ENCODE measurements around the gene TUBB6.

TUBB6 gene

DNA sequence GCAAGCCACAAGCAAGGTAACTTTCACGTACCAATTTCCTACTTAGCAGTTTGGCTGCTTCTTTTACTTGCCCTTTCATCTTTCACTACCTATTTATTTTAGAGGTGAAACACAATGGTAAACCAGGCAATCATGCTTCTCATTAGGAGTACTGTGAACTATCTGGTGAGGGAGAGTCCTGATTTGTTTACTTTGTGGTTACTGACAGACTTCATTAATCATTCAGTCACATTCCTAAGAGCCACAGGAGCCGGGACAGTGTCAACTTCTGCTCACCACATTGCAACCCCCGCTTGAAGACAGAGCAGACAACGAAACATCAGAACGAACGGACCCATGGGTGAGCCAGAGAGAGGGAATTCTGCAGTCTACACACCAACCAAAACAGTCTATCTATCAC is 28.8 kb downstream of the TUBB6 start:
- H3K27me3 ChIP-seq (ENCODE audit: insufficient read depth, poor library complexity, severe bottlenecking), result no peaks in the 10 kb centered on the region
- H3K27ac ChIP-seq (replicated peaks), result no peak overlapping the region
- TF ChIP-seq SPI1 (IDR thresholded peaks at IDR 0.05; ENCODE audit: borderline replicate concordance, low read depth) (no peak), GABPA (IDR thresholded peaks at IDR 0.05; ENCODE audit: low read depth) (no peak)
- TF ChIP-seq, protein P1, sequence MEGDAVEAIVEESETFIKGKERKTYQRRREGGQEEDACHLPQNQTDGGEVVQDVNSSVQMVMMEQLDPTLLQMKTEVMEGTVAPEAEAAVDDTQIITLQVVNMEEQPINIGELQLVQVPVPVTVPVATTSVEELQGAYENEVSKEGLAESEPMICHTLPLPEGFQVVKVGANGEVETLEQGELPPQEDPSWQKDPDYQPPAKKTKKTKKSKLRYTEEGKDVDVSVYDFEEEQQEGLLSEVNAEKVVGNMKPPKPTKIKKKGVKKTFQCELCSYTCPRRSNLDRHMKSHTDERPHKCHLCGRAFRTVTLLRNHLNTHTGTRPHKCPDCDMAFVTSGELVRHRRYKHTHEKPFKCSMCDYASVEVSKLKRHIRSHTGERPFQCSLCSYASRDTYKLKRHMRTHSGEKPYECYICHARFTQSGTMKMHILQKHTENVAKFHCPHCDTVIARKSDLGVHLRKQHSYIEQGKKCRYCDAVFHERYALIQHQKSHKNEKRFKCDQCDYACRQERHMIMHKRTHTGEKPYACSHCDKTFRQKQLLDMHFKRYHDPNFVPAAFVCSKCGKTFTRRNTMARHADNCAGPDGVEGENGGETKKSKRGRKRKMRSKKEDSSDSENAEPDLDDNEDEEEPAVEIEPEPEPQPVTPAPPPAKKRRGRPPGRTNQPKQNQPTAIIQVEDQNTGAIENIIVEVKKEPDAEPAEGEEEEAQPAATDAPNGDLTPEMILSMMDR (IDR thresholded peaks at IDR 0.05; ENCODE audit: insufficient read depth, low read length), result no peak
- DNase-seq (ENCODE audit: low read depth in 1 of 2, low spot score in 1 of 2), result no peak
- no peak overlapping the region for H3K4me3 ChIP-seq (replicated peaks; ENCODE audit: insufficient read depth, low read length)

DNA sequence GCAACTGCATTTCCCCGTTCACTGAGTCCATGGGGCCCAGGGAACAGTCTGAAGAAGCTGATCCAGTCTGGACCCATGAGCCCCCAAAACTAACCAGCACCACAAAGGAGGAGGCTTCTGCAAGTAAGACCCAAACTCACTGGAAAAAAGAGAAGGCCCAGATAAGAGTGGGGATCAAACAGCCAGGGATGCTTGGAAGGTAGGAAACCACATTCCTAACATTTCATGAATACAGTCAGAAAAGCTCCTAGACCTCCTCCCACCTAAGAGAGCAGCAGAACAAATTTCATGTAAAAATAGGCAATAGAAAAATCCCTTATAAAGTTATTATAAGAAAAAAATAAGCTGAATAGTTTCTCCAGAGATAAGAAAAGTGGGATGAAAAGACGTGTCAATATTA is 30.3 kb downstream of the TUBB6 start:
- DNase-seq (ENCODE audit: low read depth in 1 of 2, low spot score in 1 of 2), result no peak
- Histone ChIP-seq H3K4me3 (replicated peaks; ENCODE audit: insufficient read depth, low read length) (no peak overlapping the region), H3K27ac (replicated peaks) (no peak overlapping the region), H3K27me3 (ENCODE audit: insufficient read depth, poor library complexity, severe bottlenecking) (no peaks in the 10 kb centered on the region)
- TF ChIP-seq SPI1 (IDR thresholded peaks at IDR 0.05; ENCODE audit: borderline replicate concordance, low read depth) (no peak), POLR2AphosphoS5 (IDR thresholded peaks at IDR 0.05; ENCODE audit: low read depth) (no peak), GABPA (IDR thresholded peaks at IDR 0.05; ENCODE audit: low read depth) (no peak)
- TF ChIP-seq, protein P1 (IDR thresholded peaks at IDR 0.05; ENCODE audit: insufficient read depth, low read length), result no peak
- TF ChIP-seq, protein P2, sequence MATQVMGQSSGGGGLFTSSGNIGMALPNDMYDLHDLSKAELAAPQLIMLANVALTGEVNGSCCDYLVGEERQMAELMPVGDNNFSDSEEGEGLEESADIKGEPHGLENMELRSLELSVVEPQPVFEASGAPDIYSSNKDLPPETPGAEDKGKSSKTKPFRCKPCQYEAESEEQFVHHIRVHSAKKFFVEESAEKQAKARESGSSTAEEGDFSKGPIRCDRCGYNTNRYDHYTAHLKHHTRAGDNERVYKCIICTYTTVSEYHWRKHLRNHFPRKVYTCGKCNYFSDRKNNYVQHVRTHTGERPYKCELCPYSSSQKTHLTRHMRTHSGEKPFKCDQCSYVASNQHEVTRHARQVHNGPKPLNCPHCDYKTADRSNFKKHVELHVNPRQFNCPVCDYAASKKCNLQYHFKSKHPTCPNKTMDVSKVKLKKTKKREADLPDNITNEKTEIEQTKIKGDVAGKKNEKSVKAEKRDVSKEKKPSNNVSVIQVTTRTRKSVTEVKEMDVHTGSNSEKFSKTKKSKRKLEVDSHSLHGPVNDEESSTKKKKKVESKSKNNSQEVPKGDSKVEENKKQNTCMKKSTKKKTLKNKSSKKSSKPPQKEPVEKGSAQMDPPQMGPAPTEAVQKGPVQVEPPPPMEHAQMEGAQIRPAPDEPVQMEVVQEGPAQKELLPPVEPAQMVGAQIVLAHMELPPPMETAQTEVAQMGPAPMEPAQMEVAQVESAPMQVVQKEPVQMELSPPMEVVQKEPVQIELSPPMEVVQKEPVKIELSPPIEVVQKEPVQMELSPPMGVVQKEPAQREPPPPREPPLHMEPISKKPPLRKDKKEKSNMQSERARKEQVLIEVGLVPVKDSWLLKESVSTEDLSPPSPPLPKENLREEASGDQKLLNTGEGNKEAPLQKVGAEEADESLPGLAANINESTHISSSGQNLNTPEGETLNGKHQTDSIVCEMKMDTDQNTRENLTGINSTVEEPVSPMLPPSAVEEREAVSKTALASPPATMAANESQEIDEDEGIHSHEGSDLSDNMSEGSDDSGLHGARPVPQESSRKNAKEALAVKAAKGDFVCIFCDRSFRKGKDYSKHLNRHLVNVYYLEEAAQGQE (IDR thresholded peaks at IDR 0.05; ENCODE audit: insufficient replicate concordance, low read depth), result no peak

DNA sequence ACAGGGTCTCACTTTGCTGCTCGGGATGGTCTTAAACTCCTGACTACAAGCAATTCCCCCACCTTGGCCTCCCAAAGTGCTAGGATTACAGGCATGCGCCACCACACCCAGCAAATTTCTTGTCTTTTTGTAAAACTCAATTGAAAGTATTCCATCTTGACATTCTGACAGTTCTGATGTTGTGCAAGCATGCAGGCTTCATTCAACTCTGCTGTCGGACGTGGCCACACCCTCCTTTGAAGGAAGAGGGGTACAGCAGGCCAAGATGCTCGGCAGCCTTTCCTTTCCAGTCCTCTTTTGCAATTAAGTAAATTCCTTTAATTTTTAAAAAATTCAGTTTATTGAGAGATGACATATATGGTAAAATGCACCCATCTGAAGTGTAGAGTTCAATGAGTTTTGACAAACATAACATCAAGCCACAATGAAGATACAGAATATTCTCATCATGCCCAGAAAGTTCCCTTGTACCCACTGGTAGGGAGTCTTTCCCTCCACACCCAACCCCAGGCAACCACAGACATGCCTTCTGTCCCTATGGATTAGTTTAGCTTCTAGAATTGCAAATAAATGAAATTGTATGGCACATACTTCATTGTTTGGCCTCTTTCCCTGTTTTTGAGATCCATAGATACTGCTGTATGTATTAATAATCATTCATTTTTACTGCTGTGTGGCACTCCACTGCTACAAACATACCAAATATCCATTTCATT is 33.1 kb downstream of the TUBB6 start:
- no peak for TF ChIP-seq SPI1 (IDR thresholded peaks at IDR 0.05; ENCODE audit: borderline replicate concordance, low read depth)
- TF ChIP-seq, protein P1 (IDR thresholded peaks at IDR 0.05; ENCODE audit: insufficient read depth, low read length), result no peak
- no peak for TF ChIP-seq GABPA (IDR thresholded peaks at IDR 0.05; ENCODE audit: low read depth)
- TF ChIP-seq, protein P2 (IDR thresholded peaks at IDR 0.05; ENCODE audit: insufficient replicate concordance, low read depth), result no peak
- TF ChIP-seq POLR2AphosphoS5 (IDR thresholded peaks at IDR 0.05; ENCODE audit: low read depth), result no peak
- no peak for DNase-seq (ENCODE audit: low read depth in 1 of 2, low spot score in 1 of 2)
- H3K27ac ChIP-seq (replicated peaks), result no peak overlapping the region
- no peak overlapping the region for H3K4me3 ChIP-seq (replicated peaks; ENCODE audit: insufficient read depth, low read length)
- no peaks in the 10 kb centered on the region for H3K27me3 ChIP-seq (ENCODE audit: insufficient read depth, poor library complexity, severe bottlenecking)

DNA sequence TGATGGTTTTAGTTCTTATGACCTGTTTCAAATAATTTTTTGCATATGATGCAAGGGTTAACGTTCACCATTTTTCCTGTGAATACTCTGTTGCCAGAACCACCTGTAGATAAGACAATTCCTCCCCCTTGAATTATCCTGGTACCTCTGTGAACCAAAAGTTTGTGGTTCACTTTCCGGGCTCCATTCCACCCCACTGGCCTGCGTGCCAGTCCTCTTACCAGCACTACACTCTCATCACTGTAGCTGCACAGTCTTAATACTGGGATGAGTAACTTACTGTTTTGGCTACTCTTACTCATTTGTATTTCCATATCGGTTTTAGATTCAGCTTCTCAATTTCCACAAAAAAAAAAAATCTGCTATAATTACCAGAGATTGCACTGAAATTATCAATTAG is 34.6 kb downstream of the TUBB6 start:
- no peak overlapping the region for H3K27ac ChIP-seq (replicated peaks)
- no peaks in the 10 kb centered on the region for H3K27me3 ChIP-seq (ENCODE audit: insufficient read depth, poor library complexity, severe bottlenecking)
- TF ChIP-seq SPI1 (IDR thresholded peaks at IDR 0.05; ENCODE audit: borderline replicate concordance, low read depth), result no peak
- TF ChIP-seq, protein P2 (IDR thresholded peaks at IDR 0.05; ENCODE audit: insufficient replicate concordance, low read depth), result no peak
- no peak for TF ChIP-seq GABPA (IDR thresholded peaks at IDR 0.05; ENCODE audit: low read depth)
- TF ChIP-seq, protein P1 (IDR thresholded peaks at IDR 0.05; ENCODE audit: insufficient read depth, low read length), result no peak
- no peak for TF ChIP-seq POLR2AphosphoS5 (IDR thresholded peaks at IDR 0.05; ENCODE audit: low read depth)
- no peak overlapping the region for H3K4me3 ChIP-seq (replicated peaks; ENCODE audit: insufficient read depth, low read length)
- no peak for DNase-seq (ENCODE audit: low read depth in 1 of 2, low spot score in 1 of 2)

Data from HL-60 (cell line).